GM18507 (cell line): Measurements from ENCODE around the gene SSTR3.
"Not testable (repeated sequence)": the region's sequence is repeated elsewhere in the genome, so short reads cannot be mapped to it uniquely, and the experiment has no call there.

Experiments used
- DNase-seq: peaks from one replicate; pipeline ENCODE4 v3.0.0; 2011; ENCODE audit warnings: low read depth; ENCODE audit not compliant: insufficient read length; ENCODE audit errors: extremely low spot score
- FAIRE-seq: peaks from 2 replicates; lab custom pipeline; 2011; peaks lifted over from hg19 to GRCh38; lab: Jason Lieb, UNC

Gene SSTR3

DNA sequence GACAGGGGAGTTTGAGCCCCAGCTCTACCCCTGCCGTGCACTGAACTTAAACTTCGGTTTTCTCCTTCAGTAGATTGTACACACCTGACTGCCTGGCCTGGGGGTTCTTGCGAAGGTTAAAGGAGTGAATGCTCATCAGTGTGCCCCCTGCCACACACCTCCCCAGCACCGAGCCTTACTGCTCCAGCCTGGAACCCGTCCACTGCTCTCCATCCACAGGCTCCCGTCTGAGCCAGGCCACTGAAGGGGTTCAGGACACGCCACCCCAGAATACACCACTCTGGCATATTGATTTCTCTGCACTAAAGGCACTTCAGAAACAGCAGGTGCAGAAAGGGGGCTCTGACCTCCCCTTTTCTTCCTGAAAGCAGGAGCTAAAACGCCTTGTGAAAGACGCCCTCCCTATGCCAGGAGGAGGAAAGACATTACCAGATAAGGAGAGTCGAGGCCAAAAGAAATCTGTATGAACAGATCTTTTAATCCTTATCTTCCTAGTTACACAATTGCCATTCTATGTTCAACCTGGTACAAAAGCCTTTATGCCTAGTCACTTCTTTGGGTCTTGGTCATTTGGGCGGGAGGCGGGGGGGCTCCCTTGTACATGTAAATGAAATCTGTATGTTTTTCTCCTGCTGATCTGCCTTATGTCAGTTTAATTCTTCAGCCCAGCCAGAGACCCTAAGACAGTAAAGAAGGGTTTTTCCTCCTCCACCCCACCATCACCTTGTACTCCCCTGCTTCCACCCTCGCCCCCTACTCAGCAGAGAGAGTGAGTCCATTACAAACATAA is 1.9 kb upstream of the SSTR3 start:
- FAIRE-seq (no peak), DNase-seq (no peak)

DNA sequence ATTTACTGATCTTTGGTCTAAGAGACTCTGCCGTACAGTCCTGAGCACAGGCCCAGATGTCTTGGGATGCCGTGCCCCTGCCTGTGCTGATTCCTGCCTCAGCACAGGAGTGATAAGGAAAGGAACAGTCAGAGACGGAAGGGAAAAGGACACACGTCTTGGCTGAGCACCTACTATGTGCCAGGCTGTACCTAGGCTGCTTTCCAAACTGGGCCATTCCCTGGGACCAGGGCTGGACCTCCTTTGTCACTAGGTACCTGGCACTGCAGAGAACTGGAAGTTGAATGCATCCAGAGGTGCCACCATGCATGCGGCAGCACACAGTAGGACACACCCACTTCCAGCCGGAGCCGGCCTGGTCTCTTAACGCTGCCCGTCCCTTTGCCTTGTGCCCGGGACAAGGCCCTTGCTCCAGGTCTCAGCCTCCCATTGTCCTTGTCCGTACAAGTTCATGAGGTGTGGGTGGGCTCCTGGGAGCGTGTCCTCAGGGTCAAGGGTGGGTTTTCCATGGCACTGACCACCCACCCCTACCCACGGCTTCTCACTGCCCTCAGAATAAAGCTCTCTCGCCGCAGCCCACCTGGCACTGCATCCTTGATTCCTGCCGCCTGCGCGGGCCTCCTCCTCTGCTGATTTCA is 1.1 kb upstream of the SSTR3 start:
- DNase-seq (no peak), FAIRE-seq (no peak)

DNA sequence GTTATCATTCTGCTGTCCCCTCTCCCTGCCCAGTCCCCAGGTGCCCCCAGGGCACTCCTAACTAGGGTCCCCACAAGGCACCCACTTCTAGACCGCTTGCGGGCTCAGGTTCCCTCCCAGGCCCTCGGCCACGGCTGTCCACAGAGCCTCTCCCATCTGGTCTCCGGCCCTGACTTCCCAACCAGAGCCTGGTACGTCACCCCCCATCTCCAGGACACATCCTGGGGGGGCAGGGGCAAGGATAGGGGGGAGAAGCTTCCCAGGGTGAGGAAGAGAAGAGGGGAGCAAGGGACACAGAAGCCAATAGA is 457 bp downstream of the SSTR3 start:
- DNase-seq (no peak), FAIRE-seq (no peak)

DNA sequence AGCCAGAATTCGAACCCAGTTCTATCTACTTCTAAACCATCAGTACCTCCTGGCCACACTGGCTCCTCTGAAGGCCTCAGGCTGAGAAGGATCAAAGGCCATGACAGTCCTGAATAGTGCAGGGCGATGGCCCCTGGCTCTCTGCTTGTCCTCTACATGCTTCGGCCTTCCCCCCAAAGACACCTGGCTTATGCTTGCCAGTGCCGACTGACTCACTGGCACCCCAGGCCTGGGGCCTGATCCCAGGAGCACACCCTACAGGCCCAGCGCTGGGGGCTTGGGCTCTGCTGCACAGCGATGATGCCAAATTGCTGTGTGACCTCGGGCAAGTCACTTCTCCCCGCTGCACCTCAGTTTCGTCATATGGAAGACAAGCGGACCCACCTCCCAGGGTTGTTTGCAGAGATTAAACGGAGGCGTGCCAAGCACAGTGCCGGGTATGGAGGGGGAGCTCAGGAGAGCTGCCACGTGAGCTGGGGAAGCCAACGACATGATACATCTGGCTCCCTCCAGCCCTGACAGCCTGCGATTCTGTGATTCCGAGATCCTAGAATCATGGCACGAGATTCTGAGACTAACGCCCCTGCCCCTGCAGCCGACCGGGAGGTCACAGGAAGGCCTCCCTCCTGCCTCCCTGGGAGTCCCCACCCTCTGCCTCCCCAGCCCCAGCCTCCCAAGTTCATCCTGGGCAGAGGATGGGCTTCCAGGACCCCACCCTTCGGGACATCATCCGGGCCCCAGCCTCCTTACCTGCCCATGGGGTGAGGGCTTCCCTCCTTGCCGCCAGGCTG is 1.0 kb downstream of the SSTR3 start:
- no peak for FAIRE-seq
- DNase-seq: no peak

GRCh38 chr22:37210041-37210803 is 2.1 kb downstream of the SSTR3 start:
- FAIRE-seq: no peak
- no peak for DNase-seq

GRCh38 chr22:37209140-37209845 is 3.0 kb downstream of the SSTR3 start:
- DNase-seq (no peak), FAIRE-seq (no peak)

- DNase-seq: no peak
- no peak for FAIRE-seq
Measured at GRCh38 chr22:37208401-37209139, 3.7 kb downstream of the SSTR3 start.

DNA sequence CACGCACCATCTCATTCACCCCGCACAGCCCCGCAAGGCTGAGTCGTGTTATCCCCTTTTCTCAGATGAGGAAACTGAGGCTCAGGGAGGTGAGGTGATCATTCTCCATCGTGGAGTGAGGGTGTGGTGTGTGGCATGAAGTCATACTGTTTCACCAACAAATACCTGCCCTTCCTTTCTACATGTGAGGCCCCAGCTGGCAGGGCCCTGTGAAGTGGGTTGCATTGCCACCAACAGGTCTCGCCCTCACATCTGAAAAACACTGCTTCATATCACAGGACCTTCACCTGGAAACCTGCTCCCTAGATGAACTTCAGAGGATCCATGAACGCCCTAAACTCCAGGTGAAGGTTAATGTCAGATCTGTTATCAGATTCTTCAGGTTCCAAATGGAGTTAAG is 4.3 kb downstream of the SSTR3 start:
- no peak for FAIRE-seq
- DNase-seq: no peak

- DNase-seq (no peak), FAIRE-seq (no peak)
Measured at GRCh38 chr22:37206841-37207821, 5.1 kb downstream of the SSTR3 start.

- FAIRE-seq (no peak), DNase-seq (no peak)
Measured at GRCh38 chr22:37206118-37206840, 6.0 kb downstream of the SSTR3 start.

GRCh38 chr22:37205046-37205445 is 7.2 kb downstream of the SSTR3 start:
- DNase-seq (no peak), FAIRE-seq (no peak)

DNA sequence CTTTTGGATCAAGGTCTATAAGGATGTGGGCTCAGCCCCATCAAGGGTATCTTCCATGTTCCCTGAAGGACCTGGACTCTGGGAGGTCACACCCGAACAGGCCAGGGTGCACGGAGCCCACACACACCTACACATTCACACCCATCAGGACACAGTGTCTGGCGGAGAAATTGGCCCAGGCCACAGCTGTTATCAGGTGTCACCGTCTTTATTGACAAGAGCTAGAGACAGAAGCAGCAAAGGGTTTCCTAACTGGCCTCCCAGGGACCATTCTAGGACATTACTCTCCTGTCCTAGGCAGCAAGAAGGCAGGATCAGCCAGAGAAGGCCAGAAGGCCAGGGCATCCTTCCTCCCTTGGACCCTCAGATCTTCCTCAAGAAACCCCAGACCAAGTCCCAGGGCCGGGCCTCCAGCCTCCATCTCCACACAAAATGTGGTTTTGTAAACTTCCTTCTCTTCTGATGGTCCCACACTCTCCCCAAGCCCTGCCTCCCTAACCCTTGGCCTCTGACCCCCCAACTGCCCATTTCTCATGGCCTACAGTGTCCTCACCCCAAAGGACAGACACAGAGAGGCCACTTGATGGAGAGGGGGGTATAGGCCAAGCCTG is 8.1 kb downstream of the SSTR3 start:
- no peak for FAIRE-seq
- DNase-seq: no peak

GRCh38 chr22:37203354-37204044 is 8.8 kb downstream of the SSTR3 start:
- no peak for FAIRE-seq
- no peak for DNase-seq

DNA sequence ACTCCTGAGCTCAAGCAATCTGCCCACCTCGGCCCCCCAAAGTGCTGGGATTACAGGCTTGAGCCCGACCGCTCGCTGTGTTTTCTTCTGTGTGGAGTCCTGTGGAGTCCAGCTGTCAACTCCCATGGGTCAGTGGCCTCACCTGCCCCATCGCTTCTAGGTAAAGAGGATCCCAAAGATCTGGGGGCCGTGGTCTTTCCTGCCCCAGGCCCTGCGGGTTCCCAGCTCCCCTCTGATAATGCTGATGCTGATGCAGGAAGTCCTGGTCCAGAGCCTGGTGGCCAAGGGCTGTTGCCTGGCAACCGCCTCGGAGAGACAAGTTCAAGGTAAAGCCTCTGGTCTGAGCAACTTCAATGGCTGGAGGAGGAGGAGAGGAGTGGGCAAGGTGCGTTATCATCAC is 9.6 kb downstream of the SSTR3 start:
- DNase-seq: no peak
- no peak for FAIRE-seq

GRCh38 chr22:37202001-37202555 is 10.2 kb downstream of the SSTR3 start:
- no peak for DNase-seq
- no peak for FAIRE-seq

DNA sequence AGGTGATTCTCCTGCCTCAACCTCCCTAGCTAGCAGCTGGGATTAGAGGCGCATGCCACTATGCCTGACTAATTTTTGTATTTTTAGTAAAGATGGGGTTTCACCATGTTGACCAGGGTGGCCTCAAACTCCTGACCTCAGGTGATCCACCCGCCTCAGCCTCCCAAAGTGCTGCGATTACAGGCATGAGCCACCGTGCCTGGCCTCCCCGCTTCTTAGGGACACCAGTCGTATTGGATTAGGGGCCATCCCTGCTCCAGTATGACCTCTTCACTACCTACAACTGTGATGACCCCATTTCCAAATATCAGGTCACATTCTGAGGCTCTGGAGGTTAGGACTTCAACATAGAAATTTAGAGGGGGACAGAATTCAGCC is 10.8 kb downstream of the SSTR3 start:
- not testable (repeated sequence) for DNase-seq, FAIRE-seq
